Prostate gland (tissue), 2 donors: Measurements from ENCODE around the gene MEX3C. TPM values are rescaled to one million over a fixed set of nuclear protein-coding genes. Genes with fewer than 3 reads are reported as not detected.

Experiments used
- DNase-seq: peaks from one replicate; pipeline ENCODE4 v3.0.0-alpha.2; 2019; ENCODE audit warnings: low spot score
- H3K27ac ChIP-seq, 2 donors: fragments of 200-600 bp; sonication (generic); 2 replicates each; pipeline ENCODE4 v1.5.1; 2017 to 2019
- H3K27me3 ChIP-seq: fragments of 200-600 bp; sonication (generic); replicated peaks from 2 replicates; pipeline ENCODE4 v1.5.1; 2019; ENCODE audit not compliant: insufficient read depth
- H3K36me3 ChIP-seq, 2 donors: fragments of 200-600 bp; sonication (generic); 1 replicate in 1 of 2; 2 replicates in 1 of 2; pipeline versions ENCODE4 v1.5.1 to v1.8.1; 2017 to 2019
- H3K4me1 ChIP-seq: fragments of 200-600 bp; sonication (generic); replicated peaks from 2 replicates; pipeline ENCODE4 v1.5.1; 2019
- H3K4me3 ChIP-seq, 2 donors: fragments of 200-600 bp; sonication (generic); 2 replicates each; pipeline ENCODE4 v1.5.1; 2017 to 2019
- H3K9me3 ChIP-seq: fragments of 200-600 bp; sonication (generic); 2 replicates; pipeline ENCODE4 v1.5.1; 2017
- POLR2A ChIP-seq: fragments of 450-650 bp; IDR thresholded peaks from one replicate; pipeline ENCODE4 v1.6.1; 2016; ENCODE audit warnings: antibody characterized with exemption, mild to moderate bottlenecking
- POLR2AphosphoS5 ChIP-seq: sonication (generic); formaldehyde crosslinking; IDR thresholded peaks from one replicate; pipeline ENCODE4 v1.6.1; 2017; ENCODE audit warnings: antibody characterized with exemption
- WGBS: methylation state at CpG from one replicate; pipeline ENCODE4 v1.1.5; 2018; 5-methylcytosine and 5-hydroxymethylcytosine counted together
- intact Hi-C: fragments of 100-400 bp; cut with DNase I; formaldehyde crosslinking; loops from one replicate; pipeline ENCODE4 v1.14.2; 2022
- total RNA-seq, 2 donors: library from RNA; depleted of rRNA; stranded (reverse); fragments of >200 nt; gene quantifications; one replicate each; pipeline ENCODE4 v1.1.0, GENCODE V29; 2016
- TF ChIP-seq, protein P1 (sequence below), 4 experiments: fragments of 200-600 bp in 2 of 4; fragments of 450-650 bp in 2 of 4; sonication (generic) in 2 of 4; IDR thresholded peaks; 1 replicate in 3 of 4; 2 replicates in 1 of 4; pipeline ENCODE4 v1.5.1; 2016 to 2019; ENCODE audit warnings: antibody characterized with exemption in 4 of 4, mild to moderate bottlenecking in 2 of 4, moderate library complexity in 2 of 4

Gene MEX3C
- total RNA-seq, 2 donors from 2014 or later: 29.2 to 54.0 TPM

DNA sequence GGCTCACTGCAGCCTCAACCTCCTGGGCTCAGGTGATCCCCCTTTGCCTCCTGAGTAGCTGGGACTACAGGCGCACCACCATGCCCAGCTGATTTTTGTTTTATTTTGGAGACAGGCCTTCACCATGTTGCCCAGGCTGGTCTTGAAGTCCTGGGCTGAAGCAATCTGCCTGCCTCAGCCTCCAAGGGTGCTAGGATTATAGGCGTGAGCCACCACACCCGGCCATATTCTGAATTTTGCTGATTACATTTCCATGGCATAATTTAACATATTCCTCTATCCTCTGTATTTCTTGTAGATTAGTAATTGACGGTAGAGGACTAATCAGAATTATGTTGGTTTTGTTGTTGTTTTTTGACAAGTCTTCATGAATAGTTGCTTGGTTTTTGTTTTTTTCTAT lies 50.6 kb downstream of the MEX3C start:
- no peaks in the 10 kb centered on the region for H3K9me3 ChIP-seq
- 81% methylated on average over 4 of the region's 4 CpGs for WGBS
- no peak overlapping the region for H3K4me3 ChIP-seq
- intact Hi-C loops: no loop called here
- H3K27ac ChIP-seq: no peak overlapping the region
- no peak for TF ChIP-seq POLR2A
- TF ChIP-seq POLR2AphosphoS5: no peak
- TF ChIP-seq, protein P1, sequence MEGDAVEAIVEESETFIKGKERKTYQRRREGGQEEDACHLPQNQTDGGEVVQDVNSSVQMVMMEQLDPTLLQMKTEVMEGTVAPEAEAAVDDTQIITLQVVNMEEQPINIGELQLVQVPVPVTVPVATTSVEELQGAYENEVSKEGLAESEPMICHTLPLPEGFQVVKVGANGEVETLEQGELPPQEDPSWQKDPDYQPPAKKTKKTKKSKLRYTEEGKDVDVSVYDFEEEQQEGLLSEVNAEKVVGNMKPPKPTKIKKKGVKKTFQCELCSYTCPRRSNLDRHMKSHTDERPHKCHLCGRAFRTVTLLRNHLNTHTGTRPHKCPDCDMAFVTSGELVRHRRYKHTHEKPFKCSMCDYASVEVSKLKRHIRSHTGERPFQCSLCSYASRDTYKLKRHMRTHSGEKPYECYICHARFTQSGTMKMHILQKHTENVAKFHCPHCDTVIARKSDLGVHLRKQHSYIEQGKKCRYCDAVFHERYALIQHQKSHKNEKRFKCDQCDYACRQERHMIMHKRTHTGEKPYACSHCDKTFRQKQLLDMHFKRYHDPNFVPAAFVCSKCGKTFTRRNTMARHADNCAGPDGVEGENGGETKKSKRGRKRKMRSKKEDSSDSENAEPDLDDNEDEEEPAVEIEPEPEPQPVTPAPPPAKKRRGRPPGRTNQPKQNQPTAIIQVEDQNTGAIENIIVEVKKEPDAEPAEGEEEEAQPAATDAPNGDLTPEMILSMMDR (IDR thresholded peaks at IDR 0.05): no peak
- H3K4me1 ChIP-seq: no peaks in the 10 kb centered on the region
- no peaks in the 10 kb centered on the region for H3K27me3 ChIP-seq
- no peak for DNase-seq
- H3K36me3 ChIP-seq: no peaks in the 10 kb centered on the region

DNA sequence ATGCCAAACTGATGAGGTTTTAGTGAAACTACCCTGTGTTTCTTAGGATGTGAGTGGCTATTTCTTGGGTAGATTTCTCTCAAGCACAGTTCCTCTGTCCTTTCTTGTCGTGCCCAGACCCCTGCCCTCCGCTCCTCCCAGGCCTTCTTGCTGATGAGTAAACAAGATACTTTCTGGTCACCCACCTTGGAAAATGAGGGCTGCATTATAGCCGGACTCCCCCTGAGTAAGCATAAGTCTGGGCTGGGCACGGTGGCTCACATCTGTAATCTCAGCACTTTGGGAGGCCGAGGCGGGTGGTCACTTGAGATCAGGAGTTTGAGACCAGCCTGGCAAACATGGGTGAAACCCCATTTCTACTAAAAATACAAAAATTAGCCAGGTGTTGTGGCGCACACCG lies 58.5 kb downstream of the MEX3C start:
- no peak for TF ChIP-seq POLR2A
- TF ChIP-seq POLR2AphosphoS5: no peak
- TF ChIP-seq, protein P1 (IDR thresholded peaks at IDR 0.05): no peak
- intact Hi-C loops: no loop called here
- Histone ChIP-seq H3K9me3 (no peaks in the 10 kb centered on the region), H3K4me1 (no peaks in the 10 kb centered on the region), H3K27me3 (no peaks in the 10 kb centered on the region), H3K27ac (no peak overlapping the region), H3K36me3 (no peaks in the 10 kb centered on the region), H3K4me3 (no peak overlapping the region)
- no peak for DNase-seq
- 94% methylated on average over 8 of the region's 8 CpGs for whole genome bisulfite sequencing

DNA sequence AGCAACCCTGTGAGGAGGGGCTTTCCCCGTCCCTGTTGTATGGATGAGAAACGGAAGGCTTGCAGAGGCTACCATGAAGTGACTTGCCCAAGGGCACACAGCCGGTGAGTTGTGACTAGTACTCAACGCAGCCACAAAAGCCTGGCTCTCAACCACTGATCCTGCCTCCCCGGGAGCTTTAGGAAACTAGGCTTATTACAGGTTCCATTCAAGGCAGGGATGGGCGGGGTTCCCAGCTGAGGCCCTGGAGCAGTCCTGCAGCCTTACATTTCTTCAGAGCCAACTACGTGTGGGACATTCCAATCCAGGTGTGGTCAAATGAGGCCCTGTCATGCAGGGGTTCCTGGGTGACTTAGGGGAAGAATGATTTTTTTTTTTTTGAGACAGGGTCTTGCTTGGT lies 59.6 kb downstream of the MEX3C start:
- intact Hi-C loops: no loop called here
- H3K4me1 ChIP-seq: no peaks in the 10 kb centered on the region
- H3K27me3 ChIP-seq: no peaks in the 10 kb centered on the region
- TF ChIP-seq POLR2AphosphoS5: no peak
- H3K4me3 ChIP-seq: no peak overlapping the region
- H3K36me3 ChIP-seq: no peaks in the 10 kb centered on the region
- DNase-seq: no peak
- no peaks in the 10 kb centered on the region for H3K9me3 ChIP-seq
- no peak overlapping the region for H3K27ac ChIP-seq
- 78% methylated on average over 7 of the region's 7 CpGs for WGBS

DNA sequence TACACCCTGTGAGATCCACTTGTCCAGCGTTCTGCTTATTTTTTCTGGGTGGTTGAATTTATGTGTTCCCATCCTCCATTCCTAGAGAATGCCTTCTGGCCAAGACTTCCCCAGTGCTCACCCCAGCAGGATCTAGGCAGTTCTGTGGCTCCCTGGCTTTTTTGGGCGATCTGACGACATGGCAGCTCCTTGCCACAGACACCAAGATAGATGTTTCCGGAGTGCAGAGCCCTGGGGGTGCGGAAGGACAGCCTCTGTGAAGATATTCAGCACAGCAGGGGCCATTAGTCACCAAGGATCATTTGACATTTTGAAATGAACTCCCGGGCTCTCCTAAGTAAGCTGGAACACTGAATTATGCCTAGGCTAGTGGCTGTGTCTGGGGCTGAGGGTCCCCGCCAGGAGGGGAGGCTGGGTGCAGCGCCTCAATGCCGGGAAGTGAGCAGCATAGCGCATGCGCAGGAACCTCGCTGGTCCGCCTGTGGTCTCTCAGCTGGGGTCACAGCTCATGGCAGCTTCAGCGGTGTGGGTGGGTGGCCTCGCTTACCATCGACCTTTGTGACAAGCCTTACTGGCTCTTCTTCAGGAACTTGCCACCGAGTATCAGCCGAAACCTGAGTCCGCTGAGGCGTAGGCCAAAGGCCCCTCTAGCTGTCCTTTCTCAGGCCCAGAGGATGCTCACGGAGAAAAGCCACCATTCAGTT lies 60.3 kb downstream of the MEX3C start:
- no peaks in the 10 kb centered on the region for H3K4me1 ChIP-seq
- H3K27me3 ChIP-seq: no peaks in the 10 kb centered on the region
- TF ChIP-seq, protein P1 (IDR thresholded peaks at IDR 0.05): no peak
- TF ChIP-seq POLR2A (no peak), POLR2AphosphoS5 (no peak)
- no peak for DNase-seq
- H3K27ac ChIP-seq: no peak overlapping the region
- H3K4me3 ChIP-seq: no peak overlapping the region
- 90% methylated on average over 21 of the region's 21 CpGs for WGBS
- H3K36me3 ChIP-seq: no peaks in the 10 kb centered on the region
- no peaks in the 10 kb centered on the region for H3K9me3 ChIP-seq
- intact Hi-C loops: no loop called here

DNA sequence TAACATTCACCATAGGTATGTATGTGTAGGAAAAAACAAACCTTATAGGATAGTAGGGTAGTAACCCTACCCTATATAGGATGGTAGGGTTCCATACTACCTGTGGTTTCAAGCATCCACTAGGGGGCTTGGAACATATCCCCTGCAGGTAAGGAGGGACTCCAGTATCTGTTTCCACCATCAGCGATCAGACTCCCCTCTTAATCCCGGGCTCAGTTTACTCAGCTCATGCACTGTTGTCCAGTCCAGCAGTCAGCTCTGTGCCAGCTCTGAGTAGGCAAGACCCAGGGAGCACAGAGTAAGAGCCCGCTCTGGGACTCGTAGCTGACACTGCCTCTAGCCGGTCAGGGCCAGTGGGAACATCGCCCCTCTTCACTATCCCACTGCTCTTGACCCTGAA lies 61.7 kb downstream of the MEX3C start:
- Histone ChIP-seq H3K4me3 (no peak overlapping the region), H3K9me3 (no peaks in the 10 kb centered on the region), H3K36me3 (no peaks in the 10 kb centered on the region), H3K27me3 (no peaks in the 10 kb centered on the region), H3K27ac (no peak overlapping the region), H3K4me1 (no peaks in the 10 kb centered on the region)
- no peak for TF ChIP-seq POLR2A
- TF ChIP-seq POLR2AphosphoS5: no peak
- TF ChIP-seq, protein P1 (IDR thresholded peaks at IDR 0.05): no peak
- no peak for DNase-seq
- 70% methylated on average over 6 of the region's 6 CpGs for WGBS
- intact Hi-C loops: no loop called here
